GM10266 (cell line): Measurements from ENCODE around the gene PIP4K2A.

Experiments
- DNase-seq: peaks from one replicate; pipeline ENCODE4 v3.0.0; 2012; ENCODE audit errors: extremely low spot score
- CTCF ChIP-seq: IDR thresholded peaks from 2 replicates; pipeline ENCODE4 v1.5.1; 2012; ENCODE audit warnings: mild to moderate bottlenecking, low read depth; ENCODE audit not compliant: control insufficient read depth, insufficient read depth; ENCODE audit errors: missing control alignments

PIP4K2A gene

GRCh38 chr10:22702348-22702747 is 12.0 kb downstream of the PIP4K2A start:
- TF ChIP-seq CTCF = no peak
- no peak for DNase-seq

GRCh38 chr10:22701132-22701826 is 13.1 kb downstream of the PIP4K2A start:
- no peak for TF ChIP-seq CTCF
- DNase-seq = no peak

GRCh38 chr10:22700489-22700888 is 13.9 kb downstream of the PIP4K2A start:
- no peak for TF ChIP-seq CTCF
- DNase-seq = no peak

GRCh38 chr10:22699976-22700375 is 14.4 kb downstream of the PIP4K2A start:
- no peak for TF ChIP-seq CTCF
- no peak for DNase-seq

- TF ChIP-seq CTCF = no peak
- DNase-seq = no peak
Observed at GRCh38 chr10:22698941-22699440, 15.4 kb downstream of the PIP4K2A start.

- no peak for TF ChIP-seq CTCF
- no peak for DNase-seq
Observed at GRCh38 chr10:22697800-22698199, 16.6 kb downstream of the PIP4K2A start.

GRCh38 chr10:22697101-22697500 is 17.3 kb downstream of the PIP4K2A start:
- no peak for TF ChIP-seq CTCF
- no peak for DNase-seq
